ENCODE data around the gene SLC49A3.
A peak's percentile ranks its signal among the peaks of the same experiment; 100 is the strongest.
"Not testable (repeated sequence)": the region's sequence is repeated elsewhere in the genome, so short reads cannot be mapped to it uniquely, and the experiment has no call there.

The SLC49A3 gene

DNA sequence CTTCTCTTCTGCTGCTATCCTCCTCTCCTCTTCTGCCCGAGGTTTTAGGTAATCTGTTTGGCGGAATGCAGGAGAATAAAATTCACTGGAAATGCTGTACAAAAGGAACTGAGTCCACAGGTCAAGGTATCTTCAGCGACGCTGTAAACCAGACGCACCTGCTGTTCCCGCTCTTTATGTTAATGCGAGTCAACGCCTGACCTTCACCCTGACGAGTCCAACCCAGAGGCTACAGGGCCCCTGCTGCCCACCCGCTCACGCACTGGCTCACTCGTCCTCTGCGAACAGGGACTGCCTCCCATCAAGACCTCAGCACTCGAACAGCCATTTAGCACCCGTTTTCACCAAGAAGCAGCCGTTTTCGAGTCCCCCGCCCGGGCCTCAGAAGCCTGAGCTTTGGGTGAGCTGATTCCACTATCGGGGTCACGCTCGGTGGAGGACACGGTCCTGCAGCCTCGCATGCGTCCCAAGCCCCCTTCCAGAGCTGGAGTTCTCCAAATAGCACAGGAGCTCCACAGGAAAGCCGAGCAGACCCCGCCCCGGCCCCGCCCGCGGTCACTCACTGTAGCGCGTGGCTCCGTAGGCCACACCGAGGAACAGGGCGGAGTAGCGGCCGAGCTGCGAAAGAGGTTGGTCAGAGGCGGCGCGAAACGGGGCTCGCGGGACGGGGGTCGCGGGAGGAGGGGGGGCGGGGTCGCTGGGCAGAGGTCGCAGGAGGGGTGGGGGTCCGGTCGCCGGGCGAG lies 15.4 kb downstream of the SLC49A3 start:
- H3K79me2 ChIP-seq (ENCODE audit: control insufficient read depth, insufficient read depth, low read length, poor library complexity), result peaks cover 11% of the 10 kb centered on the region
- H2AFZ ChIP-seq (ENCODE audit: insufficient read depth, low read length, poor library complexity), result peak overlapping the region; percentile 4
- peaks cover 15 to 18% of the 10 kb centered on the region in 2 experiments for H3K4me1 ChIP-seq (ENCODE audit: control insufficient read depth in 1 of 2, insufficient read depth in 2 of 2, low read length in 2 of 2)
- WGBS (ENCODE audit: extremely low coverage, insufficient coverage, insufficient read length), result no CpG with 5 or more reads among the region's 55 CpGs
- H3K79me1 ChIP-seq (ENCODE audit: low read length), result peaks cover 11% of the 10 kb centered on the region
- H2BK5ac ChIP-seq (ENCODE audit: low read depth, low read length, poor library complexity), result peak overlapping the region; percentile 18
- peak overlapping the region; percentile 36 for H3K14ac ChIP-seq (ENCODE audit: low read length)
- no peak overlapping the region for H2BK12ac ChIP-seq (ENCODE audit: low read length)
- peak overlapping the region; percentile 85 for H3K4me3 ChIP-seq (ENCODE audit: low read depth, low read length)
- no peak overlapping the region for H3K23ac ChIP-seq (ENCODE audit: low read length)
- peak overlapping the region; percentile 46 for H4K91ac ChIP-seq (ENCODE audit: low read depth, low read length)
- H3K4ac ChIP-seq (ENCODE audit: low read depth, low read length), result peak overlapping the region; percentile 73
- H3K27me3 ChIP-seq (ENCODE audit: insufficient read depth, low read length), result no peaks in the 10 kb centered on the region
- peak overlapping the region; percentile 61 for H4K12ac ChIP-seq (ENCODE audit: low read depth, low read length)
- peak overlapping the region; percentile 76 for H4K8ac ChIP-seq (ENCODE audit: low read depth, low read length)
- peak overlapping the region; percentile 88 for H3K9ac ChIP-seq (ENCODE audit: low read length)
- H3K9me3 ChIP-seq (ENCODE audit: insufficient read depth, low read depth, low read length), result no peaks in the 10 kb centered on the region
- peak overlapping the region; percentile 68 for H3K4me2 ChIP-seq (ENCODE audit: low read length)
- no peak overlapping the region for H3K27ac ChIP-seq (ENCODE audit: low read depth, low read length)
- DNase-seq, result peak in 1 of 2 donors; percentile 15
- no peak overlapping the region for H2BK120ac ChIP-seq (ENCODE audit: insufficient read depth, low read length, poor library complexity)
- H2AK5ac ChIP-seq (ENCODE audit: low read length), result peak overlapping the region; percentile 51
- peak overlapping the region; percentile 35 for H3K18ac ChIP-seq (ENCODE audit: low read length)
- peaks cover 17 to 21% of the 10 kb centered on the region in 2 experiments for H3K36me3 ChIP-seq (ENCODE audit: control insufficient read depth in 1 of 2, insufficient read depth in 2 of 2, low read length in 2 of 2)

DNA sequence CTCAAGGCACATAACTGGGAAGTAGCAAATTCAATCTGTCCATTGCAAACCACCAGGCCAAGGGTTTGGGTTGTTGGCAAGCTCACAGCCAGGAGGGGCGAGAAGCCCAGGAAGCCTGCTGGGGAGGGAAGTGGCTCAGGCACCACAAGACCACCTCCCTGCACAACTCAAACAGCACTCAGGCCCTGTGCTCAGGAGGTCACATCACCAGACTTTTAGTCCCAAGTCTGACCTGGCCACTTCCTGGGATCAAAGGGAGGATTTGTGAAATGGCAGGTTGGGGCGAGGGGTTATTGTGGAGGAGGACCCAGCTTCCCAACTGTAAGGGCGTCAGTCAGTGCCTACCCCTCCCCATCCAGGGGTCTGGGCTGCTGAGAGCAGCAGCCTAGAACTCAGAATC lies 17.2 kb downstream of the SLC49A3 start:
- H3K14ac ChIP-seq (ENCODE audit: low read length), result no peak overlapping the region
- peaks cover 17 to 21% of the 10 kb centered on the region in 2 experiments for H3K36me3 ChIP-seq (ENCODE audit: control insufficient read depth in 1 of 2, insufficient read depth in 2 of 2, low read length in 2 of 2)
- no peak overlapping the region for H3K4me2 ChIP-seq (ENCODE audit: low read length)
- H2BK12ac ChIP-seq (ENCODE audit: low read length), result no peak overlapping the region
- no peak overlapping the region for H3K18ac ChIP-seq (ENCODE audit: low read length)
- H3K4me1 ChIP-seq (ENCODE audit: control insufficient read depth in 1 of 2, insufficient read depth in 2 of 2, low read length in 2 of 2), result peaks cover 11 to 16% of the 10 kb centered on the region in 2 experiments
- H2AFZ ChIP-seq (ENCODE audit: insufficient read depth, low read length, poor library complexity), result no peak overlapping the region
- no peak overlapping the region for H2AK5ac ChIP-seq (ENCODE audit: low read length)
- H4K8ac ChIP-seq (ENCODE audit: low read depth, low read length), result no peak overlapping the region
- H3K23ac ChIP-seq (ENCODE audit: low read length), result no peak overlapping the region
- peaks cover 11% of the 10 kb centered on the region for H3K79me2 ChIP-seq (ENCODE audit: control insufficient read depth, insufficient read depth, low read length, poor library complexity)
- no peak overlapping the region for H2BK5ac ChIP-seq (ENCODE audit: low read depth, low read length, poor library complexity)
- H3K4me3 ChIP-seq (ENCODE audit: low read depth, low read length), result no peak overlapping the region
- H3K79me1 ChIP-seq (ENCODE audit: low read length), result peaks cover 11% of the 10 kb centered on the region
- no peak overlapping the region for H2BK120ac ChIP-seq (ENCODE audit: insufficient read depth, low read length, poor library complexity)
- no peaks in the 10 kb centered on the region for H3K9me3 ChIP-seq (ENCODE audit: insufficient read depth, low read depth, low read length)
- H3K9ac ChIP-seq (ENCODE audit: low read length), result no peak overlapping the region
- WGBS (ENCODE audit: extremely low coverage, insufficient coverage, insufficient read length), result no CpG with 5 or more reads among the region's 3 CpGs
- no peak overlapping the region for H4K91ac ChIP-seq (ENCODE audit: low read depth, low read length)
- H3K27ac ChIP-seq (ENCODE audit: low read depth, low read length), result no peak overlapping the region
- H3K4ac ChIP-seq (ENCODE audit: low read depth, low read length), result no peak overlapping the region
- no peak for DNase-seq
- no peak overlapping the region for H4K12ac ChIP-seq (ENCODE audit: low read depth, low read length)
- no peaks in the 10 kb centered on the region for H3K27me3 ChIP-seq (ENCODE audit: insufficient read depth, low read length)

DNA sequence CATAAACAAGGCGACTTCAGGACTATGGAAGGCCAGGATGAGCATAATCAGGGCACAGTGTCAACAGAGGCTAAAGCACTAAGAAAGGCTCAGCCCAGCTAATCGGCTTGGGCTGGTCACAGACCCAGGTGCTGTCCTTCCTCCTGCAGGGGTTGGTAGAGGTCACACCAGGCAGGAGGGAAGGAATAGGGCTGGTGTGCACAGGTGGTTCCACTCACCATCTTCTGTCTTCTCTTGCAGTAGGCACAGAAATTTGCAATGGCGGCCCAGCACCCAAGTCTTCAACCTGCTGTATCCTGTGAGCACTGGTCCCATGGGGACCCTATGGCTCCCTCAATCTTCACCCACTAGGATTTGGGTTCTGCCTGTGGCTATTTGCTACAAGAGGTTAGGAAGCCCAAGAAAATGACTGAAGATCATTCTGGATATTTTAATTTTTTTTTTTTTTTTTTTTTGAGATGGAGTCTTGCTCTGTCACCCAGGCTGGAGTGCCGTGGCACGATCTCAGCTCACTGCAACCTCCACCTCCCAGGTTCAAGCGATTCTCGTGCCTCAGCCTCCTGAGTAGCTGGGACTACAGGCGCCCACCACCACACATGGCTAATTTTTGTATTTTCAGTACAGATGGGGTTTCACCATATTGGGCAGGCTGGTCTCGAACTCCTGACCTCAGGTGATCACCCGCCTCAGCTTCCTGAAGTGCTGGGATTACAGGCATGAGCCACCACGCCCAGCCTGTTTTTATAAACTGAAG lies 19.0 kb downstream of the SLC49A3 start:
- H2AK5ac ChIP-seq (ENCODE audit: low read length); H3K4me2 ChIP-seq (ENCODE audit: low read length); H3K79me2 ChIP-seq (ENCODE audit: control insufficient read depth, insufficient read depth, low read length, poor library complexity); H3K23ac ChIP-seq (ENCODE audit: low read length); H3K14ac ChIP-seq (ENCODE audit: low read length); H2AFZ ChIP-seq (ENCODE audit: insufficient read depth, low read length, poor library complexity); H3K9ac ChIP-seq (ENCODE audit: low read length); H3K27ac ChIP-seq (ENCODE audit: low read depth, low read length); H2BK120ac ChIP-seq (ENCODE audit: insufficient read depth, low read length, poor library complexity); H4K91ac ChIP-seq (ENCODE audit: low read depth, low read length); DNase-seq; H3K4me3 ChIP-seq (ENCODE audit: low read depth, low read length); H2BK5ac ChIP-seq (ENCODE audit: low read depth, low read length, poor library complexity); H3K9me3 ChIP-seq (ENCODE audit: insufficient read depth, low read depth, low read length); H2BK12ac ChIP-seq (ENCODE audit: low read length); H3K27me3 ChIP-seq (ENCODE audit: insufficient read depth, low read length); H3K4ac ChIP-seq (ENCODE audit: low read depth, low read length); H3K4me1 ChIP-seq (ENCODE audit: control insufficient read depth in 1 of 2, insufficient read depth in 2 of 2, low read length in 2 of 2); H4K8ac ChIP-seq (ENCODE audit: low read depth, low read length); H4K12ac ChIP-seq (ENCODE audit: low read depth, low read length); H3K18ac ChIP-seq (ENCODE audit: low read length): not testable (repeated sequence)
- no CpG with 5 or more reads among the region's 11 CpGs for WGBS (ENCODE audit: extremely low coverage, insufficient coverage, insufficient read length)
- peaks cover 17 to 21% of the 10 kb centered on the region in 2 experiments for H3K36me3 ChIP-seq (ENCODE audit: control insufficient read depth in 1 of 2, insufficient read depth in 2 of 2, low read length in 2 of 2)
- peaks cover 11% of the 10 kb centered on the region for H3K79me1 ChIP-seq (ENCODE audit: low read length)

DNA sequence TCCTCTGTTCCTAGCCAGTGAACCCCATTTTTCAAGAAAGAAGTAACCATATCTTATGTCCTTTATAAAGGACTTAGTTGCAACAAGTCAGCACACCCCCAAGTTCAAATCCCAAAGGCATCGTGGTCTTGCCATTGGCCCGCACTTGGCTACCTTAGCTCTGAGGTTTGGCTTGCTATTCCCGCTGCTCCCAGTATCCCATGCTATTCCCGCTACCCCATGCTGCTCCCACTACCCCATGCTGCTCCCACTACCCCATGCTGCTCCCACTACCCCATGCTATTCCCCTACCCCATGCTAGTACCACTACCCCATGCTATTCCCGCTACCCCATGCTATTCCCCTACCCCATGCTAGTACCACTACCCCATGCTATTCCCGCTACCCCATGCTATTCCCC lies 20.7 kb downstream of the SLC49A3 start:
- not testable (repeated sequence) for H2AFZ ChIP-seq (ENCODE audit: insufficient read depth, low read length, poor library complexity); H3K23ac ChIP-seq (ENCODE audit: low read length); H2BK120ac ChIP-seq (ENCODE audit: insufficient read depth, low read length, poor library complexity); H3K4me2 ChIP-seq (ENCODE audit: low read length); H3K79me1 ChIP-seq (ENCODE audit: low read length); H3K14ac ChIP-seq (ENCODE audit: low read length); H2BK12ac ChIP-seq (ENCODE audit: low read length); H2AK5ac ChIP-seq (ENCODE audit: low read length); H4K91ac ChIP-seq (ENCODE audit: low read depth, low read length); H3K9ac ChIP-seq (ENCODE audit: low read length); H3K4ac ChIP-seq (ENCODE audit: low read depth, low read length); H3K27me3 ChIP-seq (ENCODE audit: insufficient read depth, low read length); H4K12ac ChIP-seq (ENCODE audit: low read depth, low read length); DNase-seq; H3K9me3 ChIP-seq (ENCODE audit: insufficient read depth, low read depth, low read length); H3K4me3 ChIP-seq (ENCODE audit: low read depth, low read length); H2BK5ac ChIP-seq (ENCODE audit: low read depth, low read length, poor library complexity); H3K27ac ChIP-seq (ENCODE audit: low read depth, low read length); H3K4me1 ChIP-seq (ENCODE audit: control insufficient read depth in 1 of 2, insufficient read depth in 2 of 2, low read length in 2 of 2); H4K8ac ChIP-seq (ENCODE audit: low read depth, low read length); H3K79me2 ChIP-seq (ENCODE audit: control insufficient read depth, insufficient read depth, low read length, poor library complexity); H3K18ac ChIP-seq (ENCODE audit: low read length)
- peaks cover 17 to 21% of the 10 kb centered on the region in 2 experiments for H3K36me3 ChIP-seq (ENCODE audit: control insufficient read depth in 1 of 2, insufficient read depth in 2 of 2, low read length in 2 of 2)
- no CpG with 5 or more reads among the region's 6 CpGs for WGBS (ENCODE audit: extremely low coverage, insufficient coverage, insufficient read length)

Measured in trophoblast cell (in vitro differentiated cells and primary cell).